ENCODE results near the gene SIRT7.

The SIRT7 gene

DNA sequence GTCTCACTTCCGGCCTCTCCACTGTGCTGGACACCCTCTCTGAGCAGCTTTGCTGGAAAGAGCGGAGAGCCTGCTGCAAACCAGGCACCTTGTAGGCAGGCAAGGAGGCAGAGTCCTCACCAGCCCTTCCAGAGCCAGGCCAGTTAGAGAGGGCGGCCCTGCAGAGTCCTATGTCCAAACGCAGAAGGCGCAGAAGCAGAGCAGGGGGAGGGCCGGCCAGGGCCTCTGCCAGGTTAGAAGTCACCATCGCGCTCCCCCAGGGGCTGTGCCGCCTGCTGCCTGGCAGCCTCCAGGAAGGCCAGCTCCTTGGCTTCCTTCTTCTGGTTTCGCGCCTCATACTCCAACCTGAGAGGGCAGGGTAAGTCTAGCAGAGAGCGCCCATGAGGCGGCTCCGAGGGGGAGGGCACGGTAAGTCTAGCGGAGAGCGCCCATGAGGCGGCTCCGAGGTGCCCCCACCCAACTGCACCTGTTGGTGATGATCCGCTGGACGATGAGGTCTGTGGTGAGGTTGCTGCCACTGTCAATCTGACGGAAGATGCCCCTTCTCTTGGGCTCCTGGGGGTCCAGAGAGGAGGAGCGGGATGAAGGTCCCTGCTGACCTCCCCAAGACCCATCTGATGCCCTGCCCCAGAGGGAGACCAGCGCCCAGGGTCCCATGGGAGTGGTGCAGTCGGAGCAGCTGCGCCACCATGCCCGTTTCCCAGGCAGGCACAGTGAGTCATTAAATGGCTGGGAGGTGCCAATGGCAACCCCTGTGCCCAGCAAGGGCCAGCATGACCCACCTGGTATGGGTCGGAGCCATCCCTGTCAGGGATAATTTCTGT lies 13.2 kb downstream of the SIRT7 start:
- DNase-seq (ENCODE audit: low spot score): no peak

DNA sequence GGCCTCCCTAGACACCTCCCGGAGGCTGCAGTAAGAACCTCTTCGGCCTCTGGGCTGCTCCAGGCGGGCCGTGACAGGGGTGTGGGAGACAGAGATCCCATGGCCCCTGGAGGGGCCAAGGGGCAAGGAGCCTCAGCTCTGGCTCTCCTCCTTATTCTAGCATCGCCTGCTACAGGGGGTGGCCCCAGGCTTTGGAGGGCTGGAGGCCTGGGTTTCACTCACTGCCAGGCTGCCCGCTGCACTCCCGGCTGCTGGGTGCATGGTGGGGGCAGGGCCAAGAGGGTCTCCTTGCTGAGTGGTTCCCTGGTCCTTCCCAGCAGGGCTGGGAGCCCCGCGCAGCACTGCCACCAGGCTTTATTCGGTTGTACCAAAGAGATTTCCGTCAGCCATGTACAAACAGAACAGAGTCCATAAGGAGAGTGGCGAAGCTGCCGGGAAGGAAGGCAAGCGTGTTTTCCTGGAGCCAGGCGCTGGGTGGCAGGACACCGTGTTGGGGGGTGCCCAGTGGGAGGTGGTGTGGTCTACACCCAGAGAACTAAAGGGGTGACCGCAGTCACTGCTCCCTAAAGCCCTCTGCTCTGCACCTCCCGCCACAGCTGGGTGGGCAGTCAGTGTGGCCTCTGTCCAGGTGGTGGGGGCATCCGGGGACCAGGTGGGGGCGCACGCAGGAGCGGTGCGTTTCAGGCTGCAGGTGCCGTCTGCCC lies 13.9 kb downstream of the SIRT7 start:
- no peak for DNase-seq (ENCODE audit: low spot score)

DNA sequence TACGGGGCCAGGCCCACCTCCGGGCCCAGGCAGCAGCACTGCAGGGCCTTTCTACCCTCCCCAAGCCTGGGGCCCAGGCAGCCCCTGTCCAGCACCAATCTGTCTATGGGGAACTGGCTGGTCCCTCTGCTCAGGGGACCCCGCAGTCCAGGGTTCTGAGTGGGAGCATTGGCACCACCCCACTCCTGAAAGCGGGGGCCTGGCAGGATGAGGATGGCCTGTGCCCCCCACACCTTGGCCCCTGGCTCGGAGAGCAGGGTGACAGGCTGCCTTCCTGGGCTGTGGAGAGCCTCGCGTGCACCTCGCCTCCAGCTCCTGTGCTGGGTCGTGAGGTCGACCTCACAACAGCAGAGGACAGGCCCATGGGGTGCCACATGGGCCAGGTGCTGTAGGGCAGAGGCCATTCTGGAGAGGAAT lies 14.6 kb downstream of the SIRT7 start:
- DNase-seq (ENCODE audit: low spot score): no peak

DNA sequence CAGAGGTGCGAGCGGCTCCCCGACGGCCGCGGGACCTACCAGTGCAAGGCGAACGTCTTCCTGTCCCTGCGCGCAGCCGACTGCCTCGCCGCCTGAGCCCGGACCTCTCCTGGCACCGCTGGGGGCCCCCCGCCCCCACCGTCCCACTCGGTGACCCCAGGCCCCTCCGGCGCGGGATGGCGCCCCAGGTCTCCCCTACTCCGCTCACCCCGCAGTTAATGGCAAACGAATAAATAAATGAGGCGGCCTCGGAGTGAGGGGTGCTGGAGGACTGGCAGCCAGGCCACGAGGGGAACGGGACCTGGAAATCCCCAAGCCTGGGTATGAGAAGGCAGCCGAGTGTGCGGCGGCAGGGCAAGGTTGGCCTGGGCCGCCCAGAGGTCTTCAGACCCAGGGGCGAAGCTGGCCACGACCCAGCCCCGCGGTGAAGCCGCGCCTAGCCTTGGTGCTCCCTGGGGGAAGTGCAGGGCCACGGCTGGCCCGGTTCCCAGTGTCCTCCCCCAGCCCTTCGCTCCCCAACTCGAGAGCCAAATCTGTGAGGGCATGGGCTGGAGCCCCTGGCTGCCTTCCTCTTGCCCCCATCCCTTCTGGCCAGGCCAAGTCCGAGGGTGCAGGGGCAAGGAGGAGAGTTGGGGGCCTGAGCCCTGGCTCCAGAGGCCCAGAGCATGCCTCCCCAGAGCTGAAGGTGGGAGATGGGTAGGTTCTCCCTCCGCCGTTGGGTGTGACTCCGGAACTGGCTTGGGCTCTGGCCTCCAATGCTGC lies 15.1 kb downstream of the SIRT7 start:
- no peak for DNase-seq (ENCODE audit: low spot score)

DNA sequence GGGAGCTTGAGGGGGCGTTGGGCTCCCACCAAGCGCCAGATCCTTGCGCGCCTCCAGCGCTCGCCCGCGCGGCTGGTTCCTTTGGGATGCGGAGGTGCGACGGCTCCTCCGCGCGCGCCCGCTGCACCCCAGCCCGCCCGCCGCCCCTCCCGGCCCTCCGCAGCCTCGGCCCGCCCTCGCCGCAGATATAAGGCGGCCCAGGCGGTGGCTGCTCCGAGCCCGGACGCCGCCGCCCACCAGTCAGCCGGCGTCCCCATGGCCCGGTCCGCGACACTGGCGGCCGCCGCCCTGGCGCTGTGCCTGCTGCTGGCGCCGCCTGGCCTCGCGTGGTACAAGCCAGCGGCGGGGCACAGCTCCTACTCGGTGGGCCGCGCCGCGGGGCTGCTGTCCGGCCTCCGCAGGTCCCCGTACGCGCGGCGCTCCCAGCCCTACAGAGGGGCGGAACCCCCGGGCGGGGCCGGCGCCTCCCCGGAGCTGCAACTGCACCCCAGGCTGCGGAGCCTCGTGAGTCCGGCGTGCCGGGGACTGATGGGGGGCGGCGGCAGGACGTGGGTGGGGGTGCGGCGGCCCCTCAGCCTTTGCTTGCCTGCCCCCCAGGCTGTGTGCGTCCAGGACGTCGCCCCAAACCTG lies 15.8 kb downstream of the SIRT7 start, which contains the start of gene NPB:
Gene NPB (plus strand): TSS at position 216 of the 630 bp plus-strand sequence. CDS start 40 bp downstream, at position 256.
- DNase-seq (ENCODE audit: low spot score): no peak

DNA sequence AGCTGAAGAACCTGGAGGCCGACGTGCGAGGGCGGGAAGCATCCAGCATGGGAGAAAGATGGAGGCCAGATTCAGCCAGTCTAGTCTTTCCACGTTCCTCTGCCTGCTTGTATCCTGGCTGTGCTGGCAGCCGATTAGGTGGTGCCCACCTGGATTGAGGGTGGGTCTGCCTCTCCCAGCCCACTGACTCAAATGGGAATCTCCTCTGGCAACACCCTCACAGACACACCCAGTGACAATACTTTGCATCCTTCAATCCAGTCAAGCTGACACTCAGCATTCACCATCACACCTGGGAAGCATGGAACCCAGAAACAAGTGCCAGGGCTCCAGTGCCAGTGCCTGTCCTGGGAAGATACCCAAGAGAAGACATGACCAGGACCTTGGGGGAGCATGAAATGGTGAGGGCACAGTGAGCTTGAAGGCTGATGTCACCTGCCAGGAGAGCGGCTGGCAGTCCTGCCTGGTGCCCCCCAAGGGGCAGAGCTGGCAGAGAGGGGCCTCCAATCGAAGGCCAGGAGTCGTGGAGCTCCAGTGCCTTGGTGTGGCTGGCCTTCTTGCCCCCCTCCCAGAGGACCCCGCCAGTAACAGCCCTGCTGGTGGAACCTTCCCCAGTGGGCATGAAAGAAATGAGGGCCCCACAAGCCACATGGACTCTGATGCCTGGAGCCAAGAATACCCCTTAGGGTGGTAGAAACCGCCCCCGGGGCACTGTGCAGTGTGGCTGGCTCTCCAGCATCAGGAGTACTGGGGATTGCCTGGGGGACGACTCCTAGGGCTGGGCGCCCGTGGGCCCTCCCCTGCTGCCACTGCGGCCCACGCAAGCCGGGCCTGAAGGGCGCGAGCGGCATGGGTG lies 16.6 kb downstream of the SIRT7 start:
- DNase-seq (ENCODE audit: low spot score): no peak

DNA sequence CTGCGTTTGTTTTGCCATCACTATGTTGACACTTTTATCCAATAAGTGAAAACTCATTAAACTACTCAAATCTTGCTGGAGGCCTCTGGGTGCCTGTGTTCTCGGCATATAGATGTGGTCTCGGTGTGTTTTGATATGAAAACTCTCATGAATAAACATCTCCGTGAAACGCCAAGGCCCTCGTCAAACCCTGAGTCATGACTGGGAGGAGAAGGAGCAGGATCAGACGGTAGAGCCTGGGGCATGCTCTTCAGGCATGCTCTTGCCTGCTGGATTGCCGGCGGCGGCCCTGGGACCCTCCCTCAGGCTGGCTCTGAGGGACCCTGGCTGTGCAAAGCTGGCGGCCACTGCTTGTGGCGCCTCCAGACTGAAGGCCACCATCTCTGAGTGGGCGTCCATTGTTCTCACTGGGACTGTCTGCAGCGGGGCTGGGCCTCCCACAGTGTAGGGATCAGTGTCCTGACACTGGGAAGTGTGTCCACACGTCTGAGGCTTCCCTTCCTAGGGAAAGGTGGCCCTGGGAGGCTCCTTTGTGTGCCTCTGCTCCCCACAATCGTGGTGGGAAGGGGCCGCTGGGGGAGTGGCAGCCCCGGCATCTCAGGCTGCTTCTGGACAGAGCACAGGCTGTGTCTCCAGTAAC lies 17.7 kb downstream of the SIRT7 start:
- DNase-seq (ENCODE audit: low spot score): no peak

DNA sequence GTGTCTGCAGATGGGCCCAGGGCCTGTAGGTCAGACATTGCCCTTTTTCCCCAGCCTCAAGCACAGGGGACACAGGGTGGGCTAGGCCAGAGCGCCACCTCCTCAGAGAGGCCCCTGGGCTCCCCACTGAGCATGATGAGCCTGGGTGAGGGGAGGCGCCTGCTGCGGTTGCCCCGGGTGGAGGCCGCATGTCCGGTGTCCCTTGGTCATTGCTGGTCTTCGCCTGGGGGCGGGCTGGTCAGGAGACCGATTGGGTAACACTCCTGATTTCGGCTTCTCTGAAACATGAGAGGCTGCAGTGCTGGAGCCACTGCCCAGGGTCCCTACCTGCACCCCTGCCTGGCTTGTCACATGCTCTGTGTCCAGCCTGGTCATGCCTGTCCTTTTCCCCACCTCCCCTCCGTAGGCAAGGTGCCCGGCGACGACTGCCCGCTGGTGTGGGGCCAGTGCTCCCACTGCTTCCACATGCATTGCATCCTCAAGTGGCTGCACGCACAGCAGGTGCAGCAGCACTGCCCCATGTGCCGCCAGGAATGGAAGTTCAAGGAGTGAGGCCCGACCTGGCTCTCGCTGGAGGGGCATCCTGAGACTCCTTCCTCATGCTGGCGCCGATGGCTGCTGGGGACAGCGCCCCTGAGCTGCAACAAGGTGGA lies 18.3 kb downstream of the SIRT7 start:
- no peak for DNase-seq (ENCODE audit: low spot score)

DNA sequence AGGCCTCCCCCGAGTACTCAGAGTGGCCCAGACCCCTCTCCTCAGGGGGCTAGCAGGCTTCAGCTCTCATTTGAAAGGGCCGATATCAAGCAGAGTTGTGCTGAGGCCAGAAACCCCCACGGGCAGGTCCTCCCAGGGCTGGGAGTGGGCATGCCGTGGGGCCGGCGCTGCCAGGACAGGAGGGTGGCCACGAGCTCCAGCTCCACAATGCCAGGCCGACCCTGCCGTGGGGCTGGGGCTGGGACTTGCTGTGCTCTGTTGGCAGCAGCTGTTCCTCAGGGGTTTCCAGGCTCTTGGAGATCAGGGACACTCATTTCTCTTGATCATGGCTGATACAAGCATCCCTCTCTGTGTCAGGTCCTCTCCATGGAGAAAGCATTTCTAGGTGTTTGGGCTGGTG lies 19.1 kb downstream of the SIRT7 start:
- no peak for DNase-seq (ENCODE audit: low spot score)

DNA sequence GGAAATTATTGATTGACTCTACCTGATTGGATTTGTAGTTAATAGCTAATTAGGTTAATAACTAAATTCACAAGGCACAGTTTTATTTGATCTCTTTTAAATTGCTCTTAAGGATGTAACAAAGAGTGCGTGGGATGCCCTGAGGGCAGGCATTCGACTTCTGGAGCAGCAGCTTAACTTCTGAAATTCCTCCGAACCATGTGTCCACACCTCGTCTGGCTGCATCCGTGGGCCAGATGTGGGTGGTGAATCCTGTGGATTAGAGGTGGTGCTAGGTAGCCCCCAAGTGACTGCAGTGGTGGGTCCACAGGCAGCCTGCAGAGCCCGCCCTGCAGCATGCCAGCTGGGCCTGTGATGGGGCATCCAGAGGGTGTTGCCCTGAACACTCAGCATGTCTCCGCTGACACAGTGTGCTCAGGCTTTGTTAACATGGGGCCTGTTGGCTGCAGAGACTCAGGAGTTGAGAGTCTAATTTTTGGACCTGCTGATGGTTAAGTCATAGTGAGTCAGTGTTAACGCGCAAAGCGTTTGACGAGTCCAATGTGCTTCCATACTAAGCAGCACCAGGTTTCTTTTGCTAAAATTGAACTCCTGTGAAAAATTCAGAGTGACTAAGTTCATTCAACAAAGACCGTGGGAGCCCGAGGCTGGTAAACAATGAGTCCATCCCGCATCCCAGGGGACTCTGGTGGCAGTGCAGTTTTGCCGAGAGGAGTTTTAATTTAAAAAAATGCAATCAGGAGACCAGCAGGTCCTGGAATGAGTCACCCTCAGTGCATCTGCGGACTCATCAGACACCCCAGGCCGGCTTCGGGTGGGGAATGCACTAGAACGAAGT lies 19.7 kb downstream of the SIRT7 start:
- DNase-seq (ENCODE audit: low spot score): no peak

DNA sequence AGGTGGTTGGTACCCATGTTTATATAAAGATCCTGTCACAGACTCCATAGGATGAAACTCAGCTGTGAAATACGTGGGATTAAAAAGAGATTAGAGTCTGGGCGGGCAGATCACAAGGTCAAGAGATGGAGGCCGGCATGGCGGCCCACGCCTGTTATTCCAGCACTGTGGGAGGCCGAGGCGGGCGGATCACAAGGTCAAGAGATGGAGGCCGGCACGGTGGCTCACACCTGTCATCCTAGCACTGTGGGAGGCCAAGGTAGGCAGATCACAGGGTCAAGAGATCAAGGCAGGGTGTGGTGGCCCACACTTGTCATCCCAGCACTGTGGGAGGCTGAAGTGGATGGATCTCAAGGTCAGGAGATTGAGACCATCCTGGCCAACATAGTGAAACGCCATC lies 22.6 kb downstream of the SIRT7 start:
- DNase-seq (ENCODE audit: low spot score): no peak

DNA sequence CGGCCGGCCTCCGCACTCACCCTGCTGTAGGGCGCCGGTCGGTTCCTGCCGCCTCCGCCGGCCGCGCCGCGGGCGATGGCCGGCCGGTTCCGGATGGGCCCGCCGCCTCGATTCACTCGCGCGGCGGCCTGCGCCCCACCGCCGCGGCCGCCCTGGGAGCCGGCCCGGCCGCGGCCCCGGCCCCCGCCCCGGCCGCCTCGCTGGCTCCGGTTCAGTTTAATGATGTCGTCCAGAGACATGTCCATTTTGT lies 26.7 kb downstream of the SIRT7 start:
- DNase-seq (ENCODE audit: low spot score): no peak

DNA sequence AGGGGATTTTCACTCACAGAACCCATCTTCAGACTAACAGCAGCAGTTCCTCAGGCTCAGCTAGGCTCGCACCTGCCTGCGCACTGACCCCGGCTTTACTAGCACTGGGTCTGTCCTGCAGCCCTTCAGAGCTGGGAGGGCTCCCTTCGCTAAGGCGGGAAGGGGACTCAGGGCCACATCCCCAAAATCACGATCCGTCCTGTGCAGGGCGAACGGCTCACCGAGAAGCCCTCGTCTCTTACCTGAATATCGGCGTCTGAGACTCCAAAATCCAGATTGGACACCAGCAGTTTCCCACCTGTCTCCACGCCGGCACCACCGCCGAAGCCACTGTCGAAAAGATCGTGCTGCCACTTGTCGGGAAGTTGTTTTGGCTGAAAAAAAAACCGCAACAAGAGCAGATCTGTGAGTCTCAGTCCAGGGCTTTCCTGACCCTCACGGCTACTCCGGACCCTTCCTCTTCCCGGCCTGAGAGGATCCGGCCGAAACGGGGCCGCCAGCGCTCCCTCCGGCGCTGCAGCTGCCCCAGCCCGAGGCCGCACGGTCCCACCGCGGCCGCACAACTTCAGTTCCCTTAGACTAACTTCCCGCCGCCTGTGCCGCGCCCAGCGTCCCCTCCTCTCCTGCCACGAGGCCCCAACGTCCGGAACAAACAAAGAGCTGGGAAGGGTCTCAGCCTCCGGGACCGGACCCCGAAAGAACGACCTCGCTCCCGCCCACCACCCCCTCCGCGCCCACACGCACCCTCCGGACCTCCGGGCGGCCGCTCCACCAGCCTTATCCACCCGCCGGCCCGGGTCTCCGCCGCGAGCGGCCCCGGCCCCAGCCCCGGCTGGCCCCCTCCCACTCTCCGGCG lies 27.3 kb downstream of the SIRT7 start:
- no peak for DNase-seq (ENCODE audit: low spot score)

DNA sequence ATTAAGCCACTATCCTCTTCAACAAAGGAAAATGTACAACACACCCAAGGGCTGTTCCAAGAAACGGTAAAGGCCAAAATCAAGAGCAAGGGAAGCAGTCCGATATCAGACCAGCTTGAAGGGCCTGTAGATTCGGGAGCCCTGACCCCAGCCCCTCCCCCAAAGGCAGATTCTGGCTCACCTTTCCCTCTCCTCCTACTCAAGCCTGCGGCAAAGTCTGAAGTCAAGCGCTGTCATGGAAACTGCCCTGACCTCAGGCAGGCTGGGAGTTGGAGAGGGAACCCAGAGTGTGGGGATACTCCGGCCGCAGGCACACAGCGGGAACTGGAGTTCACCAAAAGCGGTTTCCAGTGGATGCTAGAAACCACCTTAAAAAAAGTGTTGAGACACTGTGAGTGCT lies 28.4 kb downstream of the SIRT7 start:
- DNase-seq (ENCODE audit: low spot score): no peak

DNA sequence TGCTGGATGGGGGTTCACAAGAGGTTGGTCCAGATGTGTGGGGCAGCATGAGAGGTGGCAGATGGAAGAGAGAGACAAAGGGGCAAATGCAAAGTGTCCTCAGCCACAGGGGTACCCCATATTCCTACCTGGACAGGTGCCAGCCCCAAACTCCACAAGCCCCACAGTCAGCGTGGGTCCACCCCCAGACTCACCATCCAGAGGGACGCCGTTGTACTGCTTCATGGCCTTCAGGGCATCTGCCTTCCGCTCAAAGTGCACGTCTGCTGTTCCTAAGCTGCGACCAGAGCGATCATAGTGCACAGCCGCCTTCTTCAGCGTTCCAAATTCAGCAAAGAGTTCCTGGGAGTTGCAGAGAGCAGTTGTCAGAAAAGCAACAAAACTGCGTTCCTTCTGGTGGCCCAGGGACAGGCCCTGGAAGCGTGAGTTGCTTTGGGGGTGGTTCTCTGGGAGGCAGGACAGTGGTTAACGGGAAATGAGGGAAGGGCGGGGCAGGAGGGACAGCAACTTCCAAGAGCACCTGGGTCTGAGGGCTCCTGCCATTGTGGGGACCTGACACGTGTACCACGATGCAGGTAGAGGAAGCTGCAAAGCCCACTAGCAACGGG lies 28.9 kb downstream of the SIRT7 start:
- no peak for DNase-seq (ENCODE audit: low spot score)

DNA sequence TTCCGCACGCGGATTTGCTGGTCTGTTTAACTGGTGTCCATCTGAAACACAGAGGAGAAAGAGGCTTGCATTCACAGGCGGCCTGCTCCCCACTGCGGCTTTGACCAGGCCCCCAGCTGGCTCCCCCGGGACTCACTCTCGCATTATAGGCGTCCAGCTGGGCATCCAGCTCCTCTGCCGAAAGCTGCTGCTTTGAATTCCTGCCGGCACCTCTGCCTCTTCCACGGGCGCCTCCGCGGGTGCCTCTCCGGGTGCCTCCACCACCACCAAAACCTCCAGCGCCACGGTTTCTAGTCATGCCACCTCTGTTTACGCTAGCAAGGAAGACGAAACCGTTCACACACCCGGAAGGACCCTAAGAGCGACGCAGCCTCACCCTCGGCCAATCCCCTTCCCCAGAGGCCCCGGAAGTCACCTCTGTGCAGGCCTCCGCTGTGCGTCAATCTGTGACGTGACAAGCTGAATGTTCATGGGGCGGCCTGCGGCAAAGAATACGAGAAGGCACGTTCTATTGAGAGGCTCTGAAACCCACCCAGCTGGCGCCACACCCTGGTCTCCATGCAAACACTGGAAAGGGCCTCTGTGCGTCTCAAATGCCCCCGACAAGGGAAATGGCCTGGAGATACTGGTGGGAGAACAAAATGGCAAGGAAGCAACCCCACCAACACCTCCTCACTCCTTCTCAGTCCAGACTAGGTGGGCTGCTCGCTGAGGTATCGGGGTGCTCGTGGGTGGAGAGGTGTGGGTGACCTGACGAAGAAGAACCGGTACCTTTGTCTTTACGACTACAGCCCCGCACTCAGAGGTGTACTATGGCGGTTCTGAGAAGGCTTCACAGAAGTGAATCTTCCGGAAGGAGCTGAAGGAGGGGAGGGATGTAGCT lies 29.6 kb downstream of the SIRT7 start:
- no peak for DNase-seq (ENCODE audit: low spot score)

DNA sequence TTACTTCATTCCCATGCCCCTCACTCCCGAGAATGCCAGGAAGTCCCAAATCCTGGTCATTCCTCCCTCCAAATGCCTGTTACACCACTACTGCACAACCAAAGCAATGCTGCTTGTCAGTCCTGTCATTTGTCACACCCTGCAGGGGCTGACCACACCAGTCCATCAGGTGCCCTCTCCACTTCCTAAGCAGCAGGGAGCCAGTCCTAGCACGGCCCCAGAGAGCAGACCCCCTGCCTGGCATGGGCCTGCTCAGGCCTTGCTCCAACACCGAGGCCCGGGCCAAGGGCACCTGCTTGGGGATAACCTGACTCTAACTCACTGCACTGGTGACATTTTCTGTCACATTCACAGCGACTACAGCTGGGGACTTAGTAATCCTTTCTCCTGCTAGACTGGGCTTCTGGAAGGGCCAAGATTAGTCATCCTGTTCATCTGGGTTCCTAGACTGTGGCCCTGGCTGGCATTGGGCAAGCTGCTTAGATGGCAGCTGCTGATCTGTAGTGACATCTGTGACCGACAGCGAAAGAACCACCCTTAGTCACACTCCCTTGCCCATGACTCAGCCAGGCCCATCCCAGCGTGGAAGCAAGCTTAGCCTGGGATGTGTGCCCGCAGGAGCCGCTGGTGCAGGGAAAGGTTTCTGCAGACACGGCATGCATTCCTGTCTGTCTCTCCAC lies 32.0 kb downstream of the SIRT7 start:
- DNase-seq (ENCODE audit: low spot score): no peak

Data from putamen (tissue), 1 donor.